Measurements from ENCODE around the gene CDK19.
"Not testable (repeated sequence)": the region's sequence is repeated elsewhere in the genome, so short reads cannot be mapped to it uniquely, and the experiment has no call there.

CDK19 gene

GRCh38 chr6:110815411-110816409, at the start of gene CDK19:
Gene CDK19, minus strand, starts transcription at chr6:110815469. Its CDS starts 333 bp downstream, at chr6:110815136.
- peak; percentile 99 for DNase-seq

- no peak for DNase-seq
Observed at GRCh38 chr6:110864824-110865223, 49.6 kb upstream of the CDK19 start.

- DNase-seq, result no peak
Observed at GRCh38 chr6:110859335-110859792, 44.1 kb upstream of the CDK19 start.

GRCh38 chr6:110858562-110859214, 43.4 kb upstream of the CDK19 start:
- DNase-seq, result no peak

- DNase-seq, result no peak
Observed at GRCh38 chr6:110858016-110858415, 42.7 kb upstream of the CDK19 start.

GRCh38 chr6:110856296-110856695, 41.0 kb upstream of the CDK19 start:
- DNase-seq, result no peak

GRCh38 chr6:110853754-110854477, 38.6 kb upstream of the CDK19 start:
- DNase-seq, result no peak

- no peak for DNase-seq
Observed at GRCh38 chr6:110852773-110853172, 37.5 kb upstream of the CDK19 start.

GRCh38 chr6:110849781-110850180, 34.5 kb upstream of the CDK19 start:
- no peak for DNase-seq

GRCh38 chr6:110841266-110841665, 26.0 kb upstream of the CDK19 start:
- no peak for DNase-seq

GRCh38 chr6:110835751-110836150, 20.5 kb upstream of the CDK19 start:
- DNase-seq, result not testable (repeated sequence)

GRCh38 chr6:110833831-110834230, 18.6 kb upstream of the CDK19 start:
- no peak for DNase-seq

GRCh38 chr6:110831405-110831804, 16.1 kb upstream of the CDK19 start:
- DNase-seq, result no peak

- DNase-seq, result no peak
Observed at GRCh38 chr6:110828396-110828795, 13.1 kb upstream of the CDK19 start.

- no peak for DNase-seq
Observed at GRCh38 chr6:110826236-110827129, 11.2 kb upstream of the CDK19 start.

GRCh38 chr6:110823146-110823545, 7.9 kb upstream of the CDK19 start:
- DNase-seq, result no peak

GRCh38 chr6:110822249-110822648, 7.0 kb upstream of the CDK19 start:
- DNase-seq, result no peak

- DNase-seq, result no peak
Observed at GRCh38 chr6:110816677-110817076, 1.4 kb upstream of the CDK19 start.

GRCh38 chr6:110815015-110815410, 256 bp downstream of the CDK19 start:
- DNase-seq, result peak; percentile 74

GRCh38 chr6:110814102-110815014, 911 bp downstream of the CDK19 start:
- peak; percentile 37 for DNase-seq
